ENCODE data around the gene NPAS3.
A peak's percentile ranks its signal among the peaks of the same experiment; 100 is the strongest.

The NPAS3 gene

DNA sequence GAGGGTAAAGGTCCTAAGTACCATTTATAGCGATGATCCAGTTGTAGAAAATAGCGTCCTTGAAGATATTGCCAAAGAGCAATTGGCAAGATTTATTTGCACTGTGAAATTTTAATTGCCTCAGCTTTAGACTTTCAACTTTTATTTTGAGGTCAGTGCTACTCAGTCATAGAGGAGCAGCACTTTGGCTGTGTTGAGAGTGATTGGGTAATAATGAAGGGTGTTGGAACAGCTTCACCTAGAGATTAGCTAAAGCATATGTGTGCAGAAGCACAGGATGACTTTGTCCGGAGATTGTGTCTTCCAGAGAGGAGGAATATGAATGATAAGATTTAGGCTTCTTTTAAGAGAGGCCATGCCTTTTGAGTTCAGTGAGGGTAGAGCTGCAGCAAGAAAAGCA lies 164.8 kb downstream of the NPAS3 start:
- no peak for DNase-seq (ENCODE audit: low spot score in 2 of 2)
- H3K36me3 ChIP-seq (replicated peaks), result no peaks in the 10 kb centered on the region
- no peak overlapping the region for H3K4me3 ChIP-seq
- no peaks in the 10 kb centered on the region for H3K27me3 ChIP-seq (ENCODE audit: low read depth)
- in situ Hi-C loops (cut with MboI; ENCODE audit: low sequenced_read_pairs), result no loop called here
- no peaks in the 10 kb centered on the region for H3K9me3 ChIP-seq
- no peaks in the 10 kb centered on the region for H3K4me1 ChIP-seq

- Histone ChIP-seq H3K9me3 (no peaks in the 10 kb centered on the region), H3K4me3 (no peak overlapping the region), H3K27me3 (ENCODE audit: low read depth) (no peaks in the 10 kb centered on the region), H3K36me3 (replicated peaks) (no peaks in the 10 kb centered on the region), H3K4me1 (no peaks in the 10 kb centered on the region)
- DNase-seq (ENCODE audit: low spot score in 2 of 2), result no peak
- in situ Hi-C loops (cut with MboI; ENCODE audit: low sequenced_read_pairs), result no loop called here
These were observed 165.3 kb downstream of the NPAS3 start for GRCh38 chr14:33103966-33104365.

DNA sequence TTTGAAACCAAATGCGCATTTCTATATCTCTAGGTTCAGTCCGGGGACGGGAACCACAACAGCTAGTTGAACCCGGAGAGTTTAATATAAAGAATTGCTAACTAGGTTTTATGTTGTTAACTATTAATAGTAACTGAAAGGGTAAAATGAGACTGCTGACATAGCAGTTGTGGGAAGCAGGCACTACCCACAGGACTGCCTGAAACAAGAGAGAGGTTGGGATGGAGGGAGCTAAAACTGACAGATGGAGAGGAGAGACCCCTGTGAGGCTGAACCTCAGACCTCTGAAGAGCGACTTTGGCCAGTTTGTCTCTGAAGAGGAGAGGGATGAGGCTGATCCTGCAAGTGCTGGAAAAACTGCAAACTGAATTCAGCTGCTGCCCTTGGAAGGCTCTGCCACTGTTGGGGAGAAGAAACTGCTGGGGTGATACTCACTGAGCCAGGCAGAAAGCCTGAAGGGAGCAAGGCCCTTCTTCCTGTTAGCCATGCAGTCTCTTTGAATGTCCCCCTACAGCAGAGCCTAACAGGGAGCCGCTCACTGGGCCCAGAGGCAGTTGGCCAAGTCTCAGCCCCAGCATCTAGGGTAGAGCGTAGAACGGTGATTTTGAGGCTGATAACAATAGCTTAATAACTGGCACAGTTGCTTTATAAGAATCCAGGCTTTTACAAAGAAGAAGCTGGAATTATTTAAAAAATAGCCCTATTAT lies 172.2 kb downstream of the NPAS3 start:
- DNase-seq (ENCODE audit: low spot score in 2 of 2), result peak in 1 of 2 experiments; percentile 15
- no peaks in the 10 kb centered on the region for H3K4me1 ChIP-seq
- H3K36me3 ChIP-seq (replicated peaks), result no peaks in the 10 kb centered on the region
- in situ Hi-C loops (cut with MboI; ENCODE audit: low sequenced_read_pairs), result no loop called here
- no peaks in the 10 kb centered on the region for H3K9me3 ChIP-seq
- no peak overlapping the region for H3K4me3 ChIP-seq
- H3K27me3 ChIP-seq (ENCODE audit: low read depth), result no peaks in the 10 kb centered on the region

- no peaks in the 10 kb centered on the region for H3K36me3 ChIP-seq (replicated peaks)
- DNase-seq (ENCODE audit: low spot score in 2 of 2), result no peak
- no peak overlapping the region for H3K4me3 ChIP-seq
- no peaks in the 10 kb centered on the region for H3K4me1 ChIP-seq
- H3K27me3 ChIP-seq (ENCODE audit: low read depth), result no peaks in the 10 kb centered on the region
- in situ Hi-C loops (cut with MboI; ENCODE audit: low sequenced_read_pairs), result no loop called here
- no peaks in the 10 kb centered on the region for H3K9me3 ChIP-seq
These were observed 175.7 kb downstream of the NPAS3 start for GRCh38 chr14:33114331-33114730.

DNA sequence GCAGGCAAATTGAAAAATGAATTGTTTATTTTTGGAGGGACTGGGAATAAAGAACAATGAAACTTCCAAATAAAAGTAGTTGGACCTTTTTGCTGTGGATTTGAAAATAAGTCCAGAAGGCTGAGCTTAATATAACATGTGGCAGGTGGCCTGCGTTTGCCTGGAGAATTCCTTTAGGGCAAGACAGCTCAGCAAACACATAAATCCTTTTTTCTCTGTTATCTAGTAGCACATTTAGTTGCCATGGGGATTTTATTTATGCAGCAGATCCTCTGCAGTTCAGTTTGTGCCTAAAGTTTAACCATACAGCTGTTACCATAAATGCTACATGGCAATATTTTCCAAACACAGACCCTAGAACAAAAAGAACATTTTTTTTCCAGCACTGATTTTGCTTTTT lies 180.0 kb downstream of the NPAS3 start:
- H3K36me3 ChIP-seq (replicated peaks), result no peaks in the 10 kb centered on the region
- DNase-seq (ENCODE audit: low spot score in 2 of 2), result no peak
- no peak overlapping the region for H3K4me3 ChIP-seq
- no peaks in the 10 kb centered on the region for H3K27me3 ChIP-seq (ENCODE audit: low read depth)
- no peaks in the 10 kb centered on the region for H3K4me1 ChIP-seq
- no peaks in the 10 kb centered on the region for H3K9me3 ChIP-seq
- in situ Hi-C loops (cut with MboI; ENCODE audit: low sequenced_read_pairs), result no loop called here

DNA sequence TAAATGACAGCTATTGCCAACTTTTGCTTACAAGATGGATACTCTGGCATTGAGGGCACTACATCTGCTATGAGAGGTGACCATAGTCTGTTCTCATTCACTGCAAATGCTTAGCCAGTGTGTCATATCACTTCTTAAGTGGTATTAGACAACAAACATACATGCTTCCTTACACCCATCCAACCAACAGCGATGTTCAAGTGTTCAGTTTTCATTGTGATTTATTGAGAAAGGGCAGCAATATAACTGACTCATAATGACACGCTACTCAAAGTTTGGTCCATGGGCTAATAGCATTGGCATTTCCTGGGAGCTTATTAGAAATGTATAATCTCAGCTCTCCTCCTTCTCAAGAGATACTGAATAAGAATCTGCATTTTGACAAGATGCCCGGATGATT lies 181.7 kb downstream of the NPAS3 start:
- in situ Hi-C loops (cut with MboI; ENCODE audit: low sequenced_read_pairs), result no loop called here
- no peaks in the 10 kb centered on the region for H3K4me1 ChIP-seq
- H3K4me3 ChIP-seq, result no peak overlapping the region
- no peaks in the 10 kb centered on the region for H3K9me3 ChIP-seq
- no peaks in the 10 kb centered on the region for H3K27me3 ChIP-seq (ENCODE audit: low read depth)
- H3K36me3 ChIP-seq (replicated peaks), result no peaks in the 10 kb centered on the region
- no peak for DNase-seq (ENCODE audit: low spot score in 2 of 2)

- H3K27me3 ChIP-seq (ENCODE audit: low read depth), result no peaks in the 10 kb centered on the region
- in situ Hi-C loops (cut with MboI; ENCODE audit: low sequenced_read_pairs), result no loop called here
- H3K4me1 ChIP-seq, result no peaks in the 10 kb centered on the region
- H3K4me3 ChIP-seq, result no peak overlapping the region
- no peaks in the 10 kb centered on the region for H3K36me3 ChIP-seq (replicated peaks)
- no peak for DNase-seq (ENCODE audit: low spot score in 2 of 2)
- no peaks in the 10 kb centered on the region for H3K9me3 ChIP-seq
These were observed 182.3 kb downstream of the NPAS3 start for GRCh38 chr14:33120966-33121365.

DNA sequence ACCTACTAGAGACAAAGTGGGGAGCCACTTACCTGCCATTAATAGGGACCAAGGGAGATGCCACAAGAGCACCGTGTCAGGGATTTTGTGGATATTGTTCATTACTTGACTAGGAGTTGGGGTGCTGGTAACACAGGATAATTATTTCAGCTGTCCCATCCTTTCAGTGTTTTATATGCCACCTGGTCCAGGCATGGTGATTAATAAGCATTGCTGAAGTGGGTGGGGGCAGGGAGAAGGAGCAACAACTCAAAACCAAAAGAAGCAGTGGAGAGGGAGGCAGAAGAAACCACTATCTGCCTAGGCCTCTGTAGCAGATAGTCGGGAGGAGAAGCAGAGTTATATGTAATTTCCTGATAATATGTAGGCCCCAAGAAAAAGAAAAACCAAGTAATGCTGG lies 184.6 kb downstream of the NPAS3 start:
- Histone ChIP-seq H3K4me3 (no peak overlapping the region), H3K4me1 (no peaks in the 10 kb centered on the region), H3K27me3 (ENCODE audit: low read depth) (0 out of 2 replicates have a peak, but pooled peaks cover 4% of the 10 kb centered on the region), H3K9me3 (no peaks in the 10 kb centered on the region), H3K36me3 (replicated peaks) (no peaks in the 10 kb centered on the region)
- in situ Hi-C loops (cut with MboI; ENCODE audit: low sequenced_read_pairs), result no loop called here
- no peak for DNase-seq (ENCODE audit: low spot score in 2 of 2)

DNA sequence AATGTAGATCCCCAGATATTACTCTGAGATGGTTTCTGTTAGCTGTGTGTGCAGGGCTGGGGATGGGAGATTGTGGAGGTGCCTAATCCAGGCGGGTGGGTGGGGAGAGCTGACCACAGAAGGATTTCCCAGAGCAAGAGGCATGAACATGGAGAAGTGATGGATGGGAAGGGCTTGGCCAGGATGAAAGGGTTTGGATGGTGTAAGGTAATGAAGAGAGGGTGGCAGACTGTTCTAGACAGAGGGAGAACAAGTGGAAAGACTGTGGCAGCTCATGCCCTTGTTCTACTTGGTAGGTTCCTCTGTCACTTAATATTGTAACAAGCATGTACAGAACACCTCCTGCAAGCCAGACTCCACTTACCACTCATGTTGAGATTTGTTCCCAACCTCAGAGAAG lies 187.8 kb downstream of the NPAS3 start:
- Histone ChIP-seq H3K4me3 (no peak overlapping the region), H3K4me1 (no peaks in the 10 kb centered on the region), H3K27me3 (ENCODE audit: low read depth) (0 out of 2 replicates have a peak, but pooled peaks cover 4% of the 10 kb centered on the region), H3K9me3 (no peaks in the 10 kb centered on the region), H3K36me3 (replicated peaks) (no peaks in the 10 kb centered on the region)
- DNase-seq (ENCODE audit: low spot score in 2 of 2), result no peak
- in situ Hi-C loops (cut with MboI; ENCODE audit: low sequenced_read_pairs), result no loop called here

DNA sequence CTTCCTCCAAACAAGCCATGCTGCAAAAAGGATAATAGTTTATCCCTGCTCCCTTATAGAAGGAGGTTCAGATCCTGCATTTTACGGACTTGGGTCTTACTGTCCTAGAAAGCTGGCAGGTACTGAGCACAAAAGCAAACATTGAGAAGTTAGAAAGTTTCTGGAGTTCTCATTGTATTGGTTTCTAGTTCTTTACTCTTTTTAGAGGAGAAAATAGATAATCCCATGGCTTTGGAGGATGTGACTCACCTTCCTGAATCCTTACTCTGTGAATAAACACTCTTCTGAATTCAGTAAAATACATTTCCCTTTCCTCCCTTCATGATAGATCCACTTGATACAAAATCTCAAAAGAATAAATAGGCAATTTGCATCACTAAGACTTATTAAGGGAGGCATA lies 188.9 kb downstream of the NPAS3 start:
- Histone ChIP-seq H3K9me3 (no peaks in the 10 kb centered on the region), H3K4me3 (no peak overlapping the region), H3K36me3 (replicated peaks) (no peaks in the 10 kb centered on the region), H3K27me3 (ENCODE audit: low read depth) (0 out of 2 replicates have a peak, but pooled peaks cover 4% of the 10 kb centered on the region), H3K4me1 (no peaks in the 10 kb centered on the region)
- in situ Hi-C loops (cut with MboI; ENCODE audit: low sequenced_read_pairs), result no loop called here
- DNase-seq (ENCODE audit: low spot score in 2 of 2), result no peak

- DNase-seq (ENCODE audit: low spot score in 2 of 2), result no peak
- in situ Hi-C loops (cut with MboI; ENCODE audit: low sequenced_read_pairs), result no loop called here
These were observed 193.1 kb downstream of the NPAS3 start for GRCh38 chr14:33131801-33132200.

DNA sequence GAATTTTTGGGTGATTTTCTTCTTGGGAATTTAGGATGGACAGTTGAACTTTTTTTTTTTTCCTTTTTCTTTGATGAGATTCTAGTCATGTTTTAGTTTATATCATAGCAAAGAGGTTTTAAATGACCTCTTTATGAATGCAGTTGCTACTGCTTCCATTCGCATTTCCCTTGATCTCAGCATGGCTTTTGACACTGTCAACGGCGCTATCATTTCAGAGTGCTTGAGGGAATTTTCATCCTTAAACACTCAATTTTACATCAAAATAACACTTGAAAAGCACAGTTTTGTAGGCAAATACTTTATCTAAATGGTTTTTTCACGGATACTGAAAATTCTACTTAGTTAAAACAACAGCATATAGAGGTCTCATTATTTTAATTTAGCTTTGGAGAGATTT lies 195.5 kb downstream of the NPAS3 start:
- H3K9me3 ChIP-seq, result no peaks in the 10 kb centered on the region
- no peaks in the 10 kb centered on the region for H3K36me3 ChIP-seq (replicated peaks)
- H3K4me3 ChIP-seq, result no peak overlapping the region
- no peak for DNase-seq (ENCODE audit: low spot score in 2 of 2)
- in situ Hi-C loops (cut with MboI; ENCODE audit: low sequenced_read_pairs), result no loop called here
- H3K4me1 ChIP-seq, result no peaks in the 10 kb centered on the region
- peaks cover 8% of the 10 kb centered on the region; the same call in 1 of the 2 replicates for H3K27me3 ChIP-seq (ENCODE audit: low read depth)

More at GRCh38 chr14:33131801-33132200, 193.1 kb downstream of the NPAS3 start:
- H3K36me3 ChIP-seq (replicated peaks), result no peaks in the 10 kb centered on the region
- H3K9me3 ChIP-seq, result no peaks in the 10 kb centered on the region
- peaks cover 12% of the 10 kb centered on the region; the same call in 1 of the 2 replicates for H3K27me3 ChIP-seq (ENCODE audit: low read depth)
- H3K4me1 ChIP-seq, result no peaks in the 10 kb centered on the region
- no peak overlapping the region for H3K4me3 ChIP-seq

DNA sequence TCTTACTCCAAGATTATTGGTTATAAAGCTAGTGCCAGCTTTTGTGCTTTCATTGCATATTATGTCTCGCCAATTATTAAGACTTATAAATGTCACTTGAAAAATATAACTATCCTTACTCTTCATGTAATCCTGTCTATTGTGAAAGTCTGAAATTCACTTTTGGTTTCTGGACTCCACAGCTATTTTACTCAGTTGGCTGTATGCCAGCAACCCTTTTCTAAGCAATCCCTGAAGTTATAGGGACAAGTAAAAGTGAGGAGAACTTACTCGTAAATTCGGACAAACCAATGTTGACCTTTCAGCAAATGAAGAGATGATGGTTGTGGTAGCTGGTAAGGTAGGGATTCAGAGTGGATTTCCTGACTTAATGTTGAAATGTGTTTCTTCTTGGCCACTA lies 196.3 kb downstream of the NPAS3 start:
- H3K4me3 ChIP-seq, result no peak overlapping the region
- in situ Hi-C loops (cut with MboI; ENCODE audit: low sequenced_read_pairs), result no loop called here
- H3K4me1 ChIP-seq, result no peaks in the 10 kb centered on the region
- DNase-seq (ENCODE audit: low spot score in 2 of 2), result no peak
- peaks cover 8% of the 10 kb centered on the region; the same call in 1 of the 2 replicates for H3K27me3 ChIP-seq (ENCODE audit: low read depth)
- H3K9me3 ChIP-seq, result no peaks in the 10 kb centered on the region
- H3K36me3 ChIP-seq (replicated peaks), result no peaks in the 10 kb centered on the region

GRCh38 chr14:33150666-33151428 lies 212.2 kb downstream of the NPAS3 start:
- Histone ChIP-seq H3K27me3 (ENCODE audit: low read depth) (no peaks in the 10 kb centered on the region; the same call in 1 of the 2 replicates), H3K36me3 (replicated peaks) (no peaks in the 10 kb centered on the region), H3K4me1 (no peaks in the 10 kb centered on the region), H3K9me3 (no peaks in the 10 kb centered on the region), H3K4me3 (no peak overlapping the region)
- DNase-seq (ENCODE audit: low spot score in 2 of 2), result no peak
- in situ Hi-C loops (cut with MboI; ENCODE audit: low sequenced_read_pairs), result no loop called here

All from HAP-1 (cell line).